SK-N-SH treated with all-trans-retinoic acid at 6 μM for 48 hours (cell line): ENCODE results near the gene HAPLN2.

Experiments used
- ATAC-seq: fragments of 200-7000 bp; cut with Tn5 transposase; 3 replicates; pipeline ENCODE4 v1.9.1; 2020; ENCODE audit warnings: mild to moderate bottlenecking, moderate library complexity
- ARNTL ChIP-seq: fragments of 450-650 bp; formaldehyde crosslinking; IDR thresholded peaks from 2 replicates; pipeline ENCODE4 v1.5.0; 2020; ENCODE audit warnings: low read depth, mild to moderate bottlenecking, moderate library complexity, borderline replicate concordance
- BACH2 ChIP-seq: fragments of 250-450 bp; sonication (Bioruptor Pico); IDR thresholded peaks from 2 replicates; pipeline ENCODE4 v1.9.0; 2021; ENCODE audit warnings: mild to moderate bottlenecking, borderline replicate concordance
- CSDC2 ChIP-seq: fragments of 250-450 bp; sonication (Bioruptor Pico); IDR thresholded peaks from 2 replicates; pipeline ENCODE4 v1.5.0; 2020; ENCODE audit warnings: mild to moderate bottlenecking, moderate library complexity
- ESRRG ChIP-seq: fragments of 250-450 bp; sonication (Bioruptor Pico); IDR thresholded peaks from 2 replicates; pipeline ENCODE4 v1.6.1; 2021; ENCODE audit warnings: mild to moderate bottlenecking
- GLIS3 ChIP-seq: fragments of 250-450 bp; sonication (Bioruptor Pico); IDR thresholded peaks from 2 replicates; pipeline ENCODE4 v1.5.0; 2020; ENCODE audit warnings: mild to moderate bottlenecking, moderate library complexity
- ISL1 ChIP-seq: fragments of 250-450 bp; sonication (Bioruptor Pico); IDR thresholded peaks from 2 replicates; pipeline ENCODE4 v2.1.2; 2022; ENCODE audit warnings: mild to moderate bottlenecking, moderate library complexity
- OSR1 ChIP-seq: fragments of 250-450 bp; sonication (Bioruptor Pico); IDR thresholded peaks from 2 replicates; pipeline ENCODE4 v1.8.0; 2022; ENCODE audit warnings: moderate library complexity, mild to moderate bottlenecking, inconsistent platforms
- SNAI2 ChIP-seq: fragments of 250-450 bp; sonication (Bioruptor Pico); IDR thresholded peaks from 2 replicates; pipeline ENCODE4 v1.5.0; 2020; ENCODE audit warnings: mild to moderate bottlenecking, moderate library complexity
- TCF4 ChIP-seq: fragments of 250-450 bp; sonication (Bioruptor Pico); IDR thresholded peaks from 2 replicates; pipeline ENCODE4 v1.8.0; 2021; ENCODE audit warnings: mild to moderate bottlenecking, moderate library complexity, borderline replicate concordance
- TOX ChIP-seq: fragments of 250-450 bp; sonication (Bioruptor Pico); IDR thresholded peaks from 2 replicates; pipeline ENCODE4 v1.8.0; 2021; ENCODE audit warnings: mild to moderate bottlenecking, moderate library complexity, borderline replicate concordance
- ZC3H10 ChIP-seq: fragments of 250-450 bp; sonication (Bioruptor Pico); IDR thresholded peaks from 2 replicates; pipeline ENCODE4 v1.5.1; 2021; ENCODE audit warnings: mild to moderate bottlenecking, moderate library complexity
- ZFP3 ChIP-seq: fragments of 250-450 bp; sonication (Bioruptor Pico); IDR thresholded peaks from 2 replicates; pipeline ENCODE4 v1.5.0; 2020; ENCODE audit warnings: mild to moderate bottlenecking, moderate library complexity
- ZFP30 ChIP-seq: fragments of 450-650 bp; formaldehyde crosslinking; IDR thresholded peaks from 2 replicates; pipeline ENCODE4 v1.5.0; 2022; ENCODE audit warnings: mild to moderate bottlenecking, moderate library complexity
- ZNF565 ChIP-seq: fragments of 450-650 bp; formaldehyde crosslinking; conservative IDR thresholded peaks from 2 replicates; pipeline ENCODE4 v1.5.0; 2020; ENCODE audit warnings: low read depth, mild to moderate bottlenecking, moderate library complexity
- ZNF70 ChIP-seq: fragments of 450-650 bp; formaldehyde crosslinking; IDR thresholded peaks from 2 replicates; pipeline ENCODE4 v1.5.0; 2020; ENCODE audit warnings: mild to moderate bottlenecking, moderate library complexity
- ZNF8 ChIP-seq: fragments of 450-650 bp; formaldehyde crosslinking; IDR thresholded peaks from 2 replicates; pipeline ENCODE4 v1.5.0; 2020; ENCODE audit warnings: mild to moderate bottlenecking, moderate library complexity
- TF ChIP-seq, protein P1 (sequence below): fragments of 250-450 bp; sonication (Bioruptor Pico); IDR thresholded peaks from 2 replicates; pipeline ENCODE4 v1.8.0; 2021; ENCODE audit warnings: low read depth, mild to moderate bottlenecking, moderate library complexity, borderline replicate concordance
- TF ChIP-seq, protein P2 (sequence below): fragments of 250-450 bp; sonication (Bioruptor Pico); IDR thresholded peaks from 2 replicates; pipeline ENCODE4 v1.5.1; 2020; ENCODE audit warnings: low read depth, mild to moderate bottlenecking, moderate library complexity
- TF ChIP-seq, protein P3 (sequence below): fragments of 250-450 bp; sonication (Bioruptor Pico); IDR thresholded peaks from 2 replicates; pipeline ENCODE4 v1.8.0; 2020; ENCODE audit warnings: mild to moderate bottlenecking, moderate library complexity, borderline replicate concordance
- TF ChIP-seq, protein P4 (sequence below): fragments of 250-450 bp; sonication (Bioruptor Pico); IDR thresholded peaks from 2 replicates; pipeline ENCODE4 v1.5.1; 2021; ENCODE audit warnings: mild to moderate bottlenecking, moderate library complexity
- TF ChIP-seq, protein P5 (sequence below): fragments of 250-450 bp; sonication (Bioruptor Pico); IDR thresholded peaks from 2 replicates; pipeline ENCODE4 v1.5.0; 2020; ENCODE audit warnings: mild to moderate bottlenecking, moderate library complexity

HAPLN2 gene

DNA sequence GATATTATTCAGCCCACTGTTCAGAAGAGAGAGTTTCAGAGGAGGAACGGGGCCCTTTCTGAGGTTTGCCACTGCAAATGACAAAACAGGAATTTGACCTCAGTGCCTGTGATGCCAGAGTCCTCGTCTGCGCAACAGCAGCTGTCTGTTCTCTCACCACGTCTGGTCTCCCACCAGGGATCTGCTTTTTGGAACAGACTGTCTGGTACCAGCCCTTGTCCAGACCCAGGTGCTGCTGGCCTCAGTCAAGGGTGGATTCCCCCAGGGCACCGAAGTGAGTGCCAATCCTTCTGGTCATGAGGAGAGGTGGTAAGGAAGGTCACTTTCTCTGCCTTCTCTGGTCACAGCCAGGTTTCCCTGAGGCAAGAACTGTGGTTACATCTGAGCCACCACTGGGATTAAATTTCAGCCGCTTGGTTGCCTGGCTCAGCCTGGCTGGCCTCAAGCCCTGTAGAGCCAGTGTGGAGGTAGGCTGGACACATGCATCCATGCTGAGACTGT lies 20.4 kb downstream of the HAPLN2 start:
- ATAC-seq = peak; percentile 6; the same call in 1 of the 3 replicates
- TF ChIP-seq, protein P1, sequence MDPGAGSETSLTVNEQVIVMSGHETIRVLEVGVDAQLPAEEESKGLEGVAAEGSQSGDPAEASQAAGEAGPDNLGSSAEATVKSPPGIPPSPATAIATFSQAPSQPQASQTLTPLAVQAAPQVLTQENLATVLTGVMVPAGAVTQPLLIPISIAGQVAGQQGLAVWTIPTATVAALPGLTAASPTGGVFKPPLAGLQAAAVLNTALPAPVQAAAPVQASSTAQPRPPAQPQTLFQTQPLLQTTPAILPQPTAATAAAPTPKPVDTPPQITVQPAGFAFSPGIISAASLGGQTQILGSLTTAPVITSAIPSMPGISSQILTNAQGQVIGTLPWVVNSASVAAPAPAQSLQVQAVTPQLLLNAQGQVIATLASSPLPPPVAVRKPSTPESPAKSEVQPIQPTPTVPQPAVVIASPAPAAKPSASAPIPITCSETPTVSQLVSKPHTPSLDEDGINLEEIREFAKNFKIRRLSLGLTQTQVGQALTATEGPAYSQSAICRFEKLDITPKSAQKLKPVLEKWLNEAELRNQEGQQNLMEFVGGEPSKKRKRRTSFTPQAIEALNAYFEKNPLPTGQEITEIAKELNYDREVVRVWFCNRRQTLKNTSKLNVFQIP (CRISPR knock-in tag) = no peak
- TF ChIP-seq TCF4 (CRISPR knock-in tag) (no peak), ZNF565 (no peak), ZNF70 (CRISPR knock-in tag) (no peak)
- TF ChIP-seq, protein P2, sequence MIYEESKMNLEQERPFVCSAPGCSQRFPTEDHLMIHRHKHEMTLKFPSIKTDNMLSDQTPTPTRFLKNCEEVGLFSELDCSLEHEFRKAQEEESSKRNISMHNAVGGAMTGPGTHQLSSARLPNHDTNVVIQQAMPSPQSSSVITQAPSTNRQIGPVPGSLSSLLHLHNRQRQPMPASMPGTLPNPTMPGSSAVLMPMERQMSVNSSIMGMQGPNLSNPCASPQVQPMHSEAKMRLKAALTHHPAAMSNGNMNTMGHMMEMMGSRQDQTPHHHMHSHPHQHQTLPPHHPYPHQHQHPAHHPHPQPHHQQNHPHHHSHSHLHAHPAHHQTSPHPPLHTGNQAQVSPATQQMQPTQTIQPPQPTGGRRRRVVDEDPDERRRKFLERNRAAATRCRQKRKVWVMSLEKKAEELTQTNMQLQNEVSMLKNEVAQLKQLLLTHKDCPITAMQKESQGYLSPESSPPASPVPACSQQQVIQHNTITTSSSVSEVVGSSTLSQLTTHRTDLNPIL (CRISPR knock-in tag) = no peak
- TF ChIP-seq, protein P3, sequence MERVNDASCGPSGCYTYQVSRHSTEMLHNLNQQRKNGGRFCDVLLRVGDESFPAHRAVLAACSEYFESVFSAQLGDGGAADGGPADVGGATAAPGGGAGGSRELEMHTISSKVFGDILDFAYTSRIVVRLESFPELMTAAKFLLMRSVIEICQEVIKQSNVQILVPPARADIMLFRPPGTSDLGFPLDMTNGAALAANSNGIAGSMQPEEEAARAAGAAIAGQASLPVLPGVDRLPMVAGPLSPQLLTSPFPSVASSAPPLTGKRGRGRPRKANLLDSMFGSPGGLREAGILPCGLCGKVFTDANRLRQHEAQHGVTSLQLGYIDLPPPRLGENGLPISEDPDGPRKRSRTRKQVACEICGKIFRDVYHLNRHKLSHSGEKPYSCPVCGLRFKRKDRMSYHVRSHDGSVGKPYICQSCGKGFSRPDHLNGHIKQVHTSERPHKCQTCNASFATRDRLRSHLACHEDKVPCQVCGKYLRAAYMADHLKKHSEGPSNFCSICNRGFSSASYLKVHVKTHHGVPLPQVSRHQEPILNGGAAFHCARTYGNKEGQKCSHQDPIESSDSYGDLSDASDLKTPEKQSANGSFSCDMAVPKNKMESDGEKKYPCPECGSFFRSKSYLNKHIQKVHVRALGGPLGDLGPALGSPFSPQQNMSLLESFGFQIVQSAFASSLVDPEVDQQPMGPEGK (CRISPR knock-in tag) = no peak

DNA sequence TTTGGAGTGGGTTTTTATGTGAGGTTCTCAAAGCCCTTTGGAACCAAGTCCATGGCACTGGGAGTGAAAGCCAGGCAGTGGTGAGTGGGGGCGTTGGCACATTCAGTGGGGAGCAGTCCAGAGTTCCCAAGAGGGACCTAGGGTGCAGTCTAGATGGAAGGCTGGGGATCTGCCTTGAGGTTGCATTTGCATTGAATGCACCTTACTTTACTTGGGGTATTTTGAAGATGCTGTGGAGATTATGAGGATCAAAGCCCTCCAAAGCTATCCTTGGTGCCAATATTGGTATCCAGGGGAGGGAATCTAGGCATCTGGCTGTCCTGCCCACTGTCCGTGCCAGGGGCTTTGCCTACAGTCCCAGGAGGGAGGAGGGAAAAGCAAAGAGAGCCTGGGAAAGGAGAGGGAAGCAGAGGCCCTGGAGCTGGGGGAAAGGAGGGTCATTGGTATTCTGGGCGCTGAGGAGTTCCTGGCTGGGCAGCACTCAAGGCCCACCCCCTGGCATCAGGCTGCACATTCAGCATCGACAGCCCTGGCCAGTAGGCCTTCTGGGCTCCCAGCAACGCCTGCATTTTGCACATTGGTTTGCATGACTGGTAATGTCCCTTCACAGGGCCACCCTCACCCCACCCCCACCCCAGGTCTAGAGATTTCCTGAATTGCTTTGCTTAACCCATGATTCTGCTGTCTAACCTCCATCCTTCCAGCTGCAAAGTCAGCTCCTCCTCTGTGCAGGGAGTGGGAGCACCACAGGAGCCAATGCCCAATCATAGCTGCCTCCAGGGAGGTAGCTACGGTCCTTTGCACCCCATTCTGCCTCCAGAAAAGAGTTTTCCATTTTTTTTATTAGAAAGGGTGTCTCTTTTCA lies 21.9 kb downstream of the HAPLN2 start:
- ATAC-seq = no peak
- TF ChIP-seq, protein P4, sequence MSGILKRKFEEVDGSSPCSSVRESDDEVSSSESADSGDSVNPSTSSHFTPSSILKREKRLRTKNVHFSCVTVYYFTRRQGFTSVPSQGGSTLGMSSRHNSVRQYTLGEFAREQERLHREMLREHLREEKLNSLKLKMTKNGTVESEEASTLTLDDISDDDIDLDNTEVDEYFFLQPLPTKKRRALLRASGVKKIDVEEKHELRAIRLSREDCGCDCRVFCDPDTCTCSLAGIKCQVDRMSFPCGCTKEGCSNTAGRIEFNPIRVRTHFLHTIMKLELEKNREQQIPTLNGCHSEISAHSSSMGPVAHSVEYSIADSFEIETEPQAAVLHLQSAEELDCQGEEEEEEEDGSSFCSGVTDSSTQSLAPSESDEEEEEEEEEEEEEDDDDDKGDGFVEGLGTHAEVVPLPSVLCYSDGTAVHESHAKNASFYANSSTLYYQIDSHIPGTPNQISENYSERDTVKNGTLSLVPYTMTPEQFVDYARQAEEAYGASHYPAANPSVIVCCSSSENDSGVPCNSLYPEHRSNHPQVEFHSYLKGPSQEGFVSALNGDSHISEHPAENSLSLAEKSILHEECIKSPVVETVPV (CRISPR knock-in tag) = no peak
- no peak for TF ChIP-seq ESRRG (CRISPR knock-in tag)
- no peak for TF ChIP-seq ZFP3
- no peak for TF ChIP-seq TOX (CRISPR knock-in tag)
- TF ChIP-seq BACH2 = no peak
- TF ChIP-seq ZC3H10 (CRISPR knock-in tag) = no peak
- TF ChIP-seq ZFP30 (CRISPR knock-in tag) = no peak
- TF ChIP-seq OSR1 (CRISPR knock-in tag) = no peak
- TF ChIP-seq, protein P1 (CRISPR knock-in tag) = no peak
- no peak for TF ChIP-seq GLIS3 (CRISPR knock-in tag)
- TF ChIP-seq ZNF565 = no peak
- no peak for TF ChIP-seq SNAI2 (CRISPR knock-in tag)
- TF ChIP-seq ZNF8 (CRISPR knock-in tag) = no peak

DNA sequence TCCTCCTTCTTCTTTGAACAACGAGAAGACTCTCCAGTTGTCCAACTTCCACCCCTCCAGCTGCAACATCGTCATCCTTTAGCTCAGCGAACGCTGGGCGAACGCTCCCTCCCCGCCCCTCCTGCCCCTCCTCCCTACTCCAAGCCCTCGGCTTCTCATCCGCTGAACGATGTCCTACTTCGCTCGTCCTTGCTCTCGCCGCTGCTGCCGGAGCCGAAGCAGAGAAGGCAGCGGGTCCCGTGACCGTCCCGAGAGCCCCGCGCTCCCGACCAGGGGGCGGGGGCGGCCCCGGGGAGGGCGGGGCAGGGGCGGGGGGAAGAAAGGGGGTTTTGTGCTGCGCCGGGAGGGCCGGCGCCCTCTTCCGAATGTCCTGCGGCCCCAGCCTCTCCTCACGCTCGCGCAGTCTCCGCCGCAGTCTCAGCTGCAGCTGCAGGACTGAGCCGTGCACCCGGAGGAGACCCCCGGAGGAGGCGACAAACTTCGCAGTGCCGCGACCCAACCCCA lies 22.6 kb downstream of the HAPLN2 start, which contains the start of gene BCAN:
TSS of gene BCAN (plus strand) at position 357 of the 504 bp plus-strand sequence. CDS start 3,938 bp downstream, outside the sequence.
- peak; percentile 64 for ATAC-seq
- TF ChIP-seq ZNF70 (CRISPR knock-in tag) (no peak), ZC3H10 (CRISPR knock-in tag) (no peak), BACH2 (no peak), ZFP3 (no peak), CSDC2 (CRISPR knock-in tag) (no peak), ZFP30 (CRISPR knock-in tag) (no peak), ZNF565 (no peak), ESRRG (CRISPR knock-in tag) (no peak), TCF4 (CRISPR knock-in tag) (no peak), SNAI2 (CRISPR knock-in tag) (no peak), ISL1 (no peak), GLIS3 (CRISPR knock-in tag) (no peak), ARNTL (CRISPR knock-in tag) (no peak)
- TF ChIP-seq, protein P2 (CRISPR knock-in tag) = no peak
- TF ChIP-seq, protein P5, sequence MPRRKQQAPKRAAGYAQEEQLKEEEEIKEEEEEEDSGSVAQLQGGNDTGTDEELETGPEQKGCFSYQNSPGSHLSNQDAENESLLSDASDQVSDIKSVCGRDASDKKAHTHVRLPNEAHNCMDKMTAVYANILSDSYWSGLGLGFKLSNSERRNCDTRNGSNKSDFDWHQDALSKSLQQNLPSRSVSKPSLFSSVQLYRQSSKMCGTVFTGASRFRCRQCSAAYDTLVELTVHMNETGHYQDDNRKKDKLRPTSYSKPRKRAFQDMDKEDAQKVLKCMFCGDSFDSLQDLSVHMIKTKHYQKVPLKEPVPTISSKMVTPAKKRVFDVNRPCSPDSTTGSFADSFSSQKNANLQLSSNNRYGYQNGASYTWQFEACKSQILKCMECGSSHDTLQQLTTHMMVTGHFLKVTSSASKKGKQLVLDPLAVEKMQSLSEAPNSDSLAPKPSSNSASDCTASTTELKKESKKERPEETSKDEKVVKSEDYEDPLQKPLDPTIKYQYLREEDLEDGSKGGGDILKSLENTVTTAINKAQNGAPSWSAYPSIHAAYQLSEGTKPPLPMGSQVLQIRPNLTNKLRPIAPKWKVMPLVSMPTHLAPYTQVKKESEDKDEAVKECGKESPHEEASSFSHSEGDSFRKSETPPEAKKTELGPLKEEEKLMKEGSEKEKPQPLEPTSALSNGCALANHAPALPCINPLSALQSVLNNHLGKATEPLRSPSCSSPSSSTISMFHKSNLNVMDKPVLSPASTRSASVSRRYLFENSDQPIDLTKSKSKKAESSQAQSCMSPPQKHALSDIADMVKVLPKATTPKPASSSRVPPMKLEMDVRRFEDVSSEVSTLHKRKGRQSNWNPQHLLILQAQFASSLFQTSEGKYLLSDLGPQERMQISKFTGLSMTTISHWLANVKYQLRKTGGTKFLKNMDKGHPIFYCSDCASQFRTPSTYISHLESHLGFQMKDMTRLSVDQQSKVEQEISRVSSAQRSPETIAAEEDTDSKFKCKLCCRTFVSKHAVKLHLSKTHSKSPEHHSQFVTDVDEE = no peak
- TF ChIP-seq, protein P4 (CRISPR knock-in tag) = no peak
